HG02884 (cell line): ENCODE results near the gene ZNF76.
A peak's percentile ranks its signal among the peaks of the same experiment; 100 is the strongest.

Experiments used
- ATAC-seq: cut with Tn5 transposase; IDR thresholded peaks from one replicate; pipeline ENCODE4 v1.9.1; 2021; ENCODE audit warnings: mild to moderate bottlenecking, moderate library complexity; ENCODE audit not compliant: unreplicated experiment

The ZNF76 gene

GRCh38 chr6:35259194-35259947, at the start of gene ZNF76:
ZNF76 (plus strand) TSS chr6:35259735; CDS start chr6:35281152, 21,417 bp downstream.
- ATAC-seq = peak; percentile 84

DNA sequence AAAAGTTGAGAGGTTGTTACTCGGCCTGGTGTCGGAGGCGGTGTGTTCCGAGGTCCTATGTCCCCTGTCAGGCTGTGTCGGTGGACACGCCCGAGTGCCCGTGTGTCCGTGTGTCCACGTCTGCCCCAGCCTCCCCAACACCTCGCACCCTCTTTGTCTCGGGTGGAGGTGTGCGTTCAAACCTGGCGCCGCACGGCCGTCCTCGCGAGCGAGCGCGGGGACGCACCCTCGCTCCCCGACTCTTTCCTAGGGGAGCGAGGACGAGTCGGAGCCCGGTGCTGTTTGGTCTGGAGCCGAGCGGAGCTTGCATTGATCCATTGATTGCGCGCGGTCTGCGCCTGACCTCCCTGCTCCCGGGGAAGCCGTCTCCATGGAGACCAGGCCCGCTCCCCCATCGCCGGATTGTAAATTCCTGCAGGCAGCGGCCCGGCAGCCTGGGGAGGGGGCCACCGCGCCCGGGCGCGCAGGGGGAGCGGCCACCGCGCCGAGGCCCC, 46.2 kb upstream of the ZNF76 start:
- ATAC-seq = no peak

GRCh38 chr6:35213824-35214756, 45.4 kb upstream of the ZNF76 start, which contains the start of gene SCUBE3:
SCUBE3 (plus strand) TSS chr6:35213956; CDS start chr6:35214419, 463 bp downstream.
- no peak for ATAC-seq

- no peak for ATAC-seq
Observed at GRCh38 chr6:35214869-35215664, 44.5 kb upstream of the ZNF76 start.

DNA sequence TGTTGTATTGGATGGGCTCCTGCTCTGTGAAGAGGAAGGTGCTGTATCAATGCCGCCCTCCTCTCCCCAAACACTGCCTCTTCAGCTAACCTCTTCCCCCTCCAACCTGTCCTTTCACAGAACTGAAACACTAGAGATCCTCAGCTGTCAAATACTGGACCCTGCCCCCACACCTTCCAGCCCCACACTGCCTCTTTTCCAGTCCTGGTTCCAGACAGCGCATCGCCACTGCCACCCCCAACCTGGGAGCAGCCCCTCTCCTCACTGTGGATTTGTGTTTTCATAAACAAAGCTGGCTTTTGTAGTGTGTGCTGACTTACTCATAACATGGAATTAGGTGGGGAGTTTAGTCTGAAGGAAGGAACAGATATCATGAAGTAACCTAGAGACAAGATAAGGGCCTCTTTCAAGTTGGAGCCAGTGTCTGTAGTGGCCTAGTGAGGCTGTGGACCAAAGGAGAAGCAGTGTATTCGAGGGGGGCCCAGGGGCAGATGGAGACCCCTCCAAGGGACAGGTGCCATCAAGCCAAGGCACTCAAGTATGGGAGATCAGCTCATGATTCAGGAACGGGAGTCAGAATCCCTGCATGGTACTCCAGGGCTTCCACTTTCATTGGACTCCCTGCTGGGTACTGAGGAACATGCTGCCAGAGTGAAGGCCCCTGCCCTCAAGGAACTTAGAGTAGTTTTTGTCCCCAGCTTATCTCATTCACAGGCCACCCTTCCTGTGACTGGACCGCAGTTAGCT, 43.7 kb upstream of the ZNF76 start:
- ATAC-seq = no peak

DNA sequence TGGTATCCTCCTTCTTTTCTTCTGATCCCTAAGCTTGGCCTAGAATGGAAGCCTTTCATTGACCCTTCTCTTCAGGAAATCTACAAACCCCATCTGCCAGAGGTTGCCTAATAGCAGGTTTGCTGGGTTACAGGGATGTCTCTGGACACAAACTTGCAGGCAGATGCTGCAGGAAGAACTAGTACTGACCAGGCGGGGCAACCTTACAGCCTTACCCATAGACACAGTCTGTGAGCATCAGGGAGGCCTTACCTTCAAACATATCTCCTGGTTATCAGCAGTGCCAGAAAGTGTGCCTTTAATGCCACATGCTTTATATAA, 43.2 kb upstream of the ZNF76 start:
- no peak for ATAC-seq

DNA sequence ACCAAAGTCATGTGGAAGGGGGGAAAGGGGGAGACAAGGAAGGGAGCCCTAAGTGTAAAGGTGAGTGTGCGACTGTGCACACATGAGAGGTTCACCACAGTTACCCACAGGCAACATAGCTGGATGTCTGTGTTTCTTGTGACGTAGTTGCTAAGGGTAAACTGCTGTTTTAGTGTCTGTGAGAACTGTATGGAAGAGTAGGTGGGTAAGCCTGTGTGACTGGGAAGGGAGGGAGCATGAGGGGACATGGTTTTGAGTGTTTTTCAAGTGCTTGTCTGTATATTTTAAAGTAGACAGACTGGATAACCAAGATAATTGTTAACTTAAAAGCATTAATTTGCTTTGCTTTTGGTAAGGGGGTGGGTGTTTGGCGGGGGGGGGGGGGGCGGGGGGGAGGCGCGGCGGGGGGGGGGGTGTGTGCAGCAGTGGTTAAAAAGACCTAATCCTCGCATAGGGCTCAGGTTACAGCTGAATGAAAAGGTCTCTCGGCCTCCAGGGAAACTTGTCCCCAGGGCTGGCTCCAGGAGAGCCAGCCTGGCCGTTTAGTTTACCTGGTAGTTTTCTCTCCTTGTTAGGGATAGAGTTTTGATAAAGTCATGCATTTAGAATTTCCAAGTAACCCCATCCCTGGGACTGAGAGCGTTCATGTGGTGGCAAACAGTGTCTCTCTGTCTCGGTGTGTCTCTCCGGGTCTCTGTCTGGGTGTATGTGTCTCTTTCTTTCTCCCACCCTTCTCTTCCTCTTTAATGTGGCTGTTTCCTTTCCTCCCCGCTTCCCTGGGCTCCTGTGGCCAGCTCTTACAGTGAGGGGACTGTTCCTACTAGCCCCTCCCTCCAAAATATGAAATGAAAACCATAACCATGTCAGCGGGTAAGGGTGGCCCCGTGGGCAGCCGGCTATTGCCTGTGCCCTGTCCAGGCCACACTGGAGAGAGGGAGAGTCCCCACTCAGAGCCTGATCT, 42.4 kb upstream of the ZNF76 start:
- no peak for ATAC-seq

DNA sequence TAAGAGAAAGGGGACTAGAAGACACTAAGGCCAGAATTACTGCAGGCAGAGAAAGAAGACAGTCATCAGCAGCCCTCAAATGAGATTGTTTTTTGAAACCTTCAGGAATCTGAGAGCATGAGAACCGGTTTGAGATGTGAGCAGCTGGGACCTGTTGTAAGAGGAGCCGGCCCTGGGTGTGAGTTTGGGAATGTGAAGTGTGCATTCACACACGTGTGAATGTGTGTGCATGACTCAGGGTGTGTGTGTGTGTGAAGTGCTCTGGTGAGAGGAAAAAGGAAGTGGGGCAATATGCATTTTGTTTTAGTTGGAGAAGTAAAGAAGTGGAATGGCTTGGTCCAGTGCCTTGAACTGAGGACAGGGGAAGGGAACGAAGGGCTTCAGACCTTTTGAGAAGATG, 41.5 kb upstream of the ZNF76 start:
- no peak for ATAC-seq

- ATAC-seq = no peak
Observed at GRCh38 chr6:35218456-35218855, 41.1 kb upstream of the ZNF76 start.

- ATAC-seq = no peak
Observed at GRCh38 chr6:35219683-35220326, 39.7 kb upstream of the ZNF76 start.

- ATAC-seq = no peak
Observed at GRCh38 chr6:35220711-35221110, 38.8 kb upstream of the ZNF76 start.

- no peak for ATAC-seq
Observed at GRCh38 chr6:35223396-35223795, 36.1 kb upstream of the ZNF76 start.

DNA sequence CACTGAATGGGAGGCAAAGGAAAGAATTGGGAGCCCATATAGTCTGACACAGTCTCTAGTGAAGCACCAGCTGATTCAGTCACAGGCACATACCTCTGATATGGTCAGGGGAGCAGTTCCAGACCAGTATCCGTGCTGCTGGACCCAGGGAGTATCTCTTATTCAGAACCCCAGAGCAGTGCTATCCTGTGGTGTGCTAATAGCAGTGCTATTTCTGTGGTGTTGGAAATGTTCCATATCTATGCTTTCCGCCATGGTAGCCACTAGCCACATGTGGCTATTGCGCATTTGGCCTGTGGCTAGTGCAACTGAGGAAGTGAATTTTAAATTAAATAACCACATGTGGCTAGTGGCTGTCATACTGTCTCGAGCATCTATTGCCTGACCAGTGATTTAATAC, 34.8 kb upstream of the ZNF76 start:
- ATAC-seq = no peak

- no peak for ATAC-seq
Observed at GRCh38 chr6:35228481-35228880, 31.1 kb upstream of the ZNF76 start.

DNA sequence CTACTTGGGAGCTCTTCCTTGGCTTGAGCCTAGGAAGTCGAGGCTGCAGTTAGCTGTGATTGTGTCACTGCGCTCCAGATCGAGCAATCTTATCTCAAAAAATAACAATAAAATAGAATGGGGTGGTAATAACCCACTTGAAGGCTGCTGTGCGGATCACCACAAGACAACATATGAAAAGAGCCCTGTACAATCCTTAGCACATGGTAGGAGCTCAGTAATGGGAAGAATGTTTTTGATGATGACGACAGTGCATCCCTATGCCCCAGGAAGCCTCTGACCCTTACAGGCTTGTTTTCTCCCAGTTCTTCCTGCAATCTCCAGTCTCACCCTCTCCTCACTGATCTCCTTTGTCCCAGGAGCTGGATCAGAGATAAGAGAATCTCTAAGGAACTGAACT, 30.2 kb upstream of the ZNF76 start:
- no peak for ATAC-seq

DNA sequence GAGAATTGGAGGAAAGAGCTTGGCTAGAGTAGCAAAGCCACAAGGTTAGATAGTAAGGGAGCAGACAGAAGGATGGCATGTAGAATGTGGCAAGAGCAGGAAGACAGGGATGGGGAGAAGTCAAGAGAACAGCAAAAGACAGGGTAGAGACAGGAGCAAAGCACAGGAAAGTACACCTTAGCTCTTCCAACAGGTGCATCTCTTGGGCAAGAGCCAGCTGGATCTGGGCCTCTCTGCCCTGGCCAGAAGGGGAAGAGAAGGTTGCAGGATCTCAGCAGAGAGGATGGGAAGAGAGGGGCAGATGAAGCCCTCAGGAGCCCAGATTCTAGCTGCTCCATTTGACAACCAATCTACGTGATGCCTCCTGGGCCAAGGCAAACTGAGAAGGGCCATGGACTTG, 29.0 kb upstream of the ZNF76 start:
- ATAC-seq = no peak

DNA sequence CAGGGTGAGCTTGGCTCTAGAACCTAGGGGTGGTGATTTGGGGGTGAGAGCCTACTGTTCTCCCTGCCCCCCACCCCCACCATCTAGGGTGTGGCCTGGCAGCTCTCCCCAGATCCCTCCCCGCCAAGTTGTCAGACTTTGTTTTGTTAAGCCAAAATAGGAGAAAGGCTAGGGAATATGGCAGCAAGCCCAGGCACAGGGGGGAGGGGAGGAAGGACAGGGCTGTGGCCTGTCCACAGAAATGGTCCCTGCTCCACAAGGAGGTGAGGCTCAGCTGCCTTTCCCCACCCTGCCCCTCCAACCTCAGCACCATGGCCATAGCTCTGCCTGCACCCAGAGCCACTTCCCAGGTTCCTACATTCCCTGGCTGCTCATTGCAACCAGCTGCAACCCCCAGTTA, 28.6 kb upstream of the ZNF76 start:
- ATAC-seq = no peak

GRCh38 chr6:35231563-35231962, 28.0 kb upstream of the ZNF76 start:
- no peak for ATAC-seq

DNA sequence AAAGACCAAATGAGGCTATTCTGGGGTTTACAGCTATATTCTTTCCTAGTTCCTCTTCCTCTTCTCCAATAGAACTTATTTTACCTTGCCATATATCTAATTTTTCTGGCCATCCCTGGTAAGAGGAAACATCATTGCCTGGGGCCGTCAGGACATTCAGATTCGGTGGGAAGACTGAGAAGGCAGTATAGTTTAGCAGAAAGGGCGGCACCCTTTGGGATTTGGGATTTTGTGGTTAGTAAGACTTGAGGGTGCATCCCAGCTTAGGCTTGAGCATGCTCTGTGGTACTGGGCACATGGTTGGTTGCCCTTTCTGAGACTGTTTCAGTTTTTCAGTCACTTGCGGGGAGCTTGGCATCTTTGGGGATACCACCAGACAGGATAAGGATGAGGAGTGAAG, 24.6 kb upstream of the ZNF76 start:
- ATAC-seq = no peak
